Progenitor cell of endocrine pancreas (in vitro differentiated cells): Measurements from ENCODE around the gene COMP. TPM values are rescaled to one million over a fixed set of nuclear protein-coding genes. Genes with fewer than 3 reads are reported as not detected.
A peak's percentile ranks its signal among the peaks of the same experiment; 100 is the strongest.

Experiments used
- DNase-seq: peaks from one replicate; pipeline ENCODE4 v3.0.0; 2021; ENCODE audit warnings: low spot score; ENCODE audit not compliant: unreplicated experiment
- H3K27ac Mint-ChIP-seq: 2 replicates; pipeline ENCODE4 v1.8.0; 2021; ENCODE audit warnings: mild to moderate bottlenecking, moderate library complexity, mixed read lengths
- H3K27me3 Mint-ChIP-seq: 2 replicates; pipeline ENCODE4 v1.8.0; 2021; ENCODE audit warnings: mixed read lengths
- H3K36me3 Mint-ChIP-seq: 2 replicates; pipeline ENCODE4 v1.8.0; 2022; ENCODE audit warnings: mixed read lengths; ENCODE audit not compliant: insufficient read depth
- H3K4me1 Mint-ChIP-seq: 2 replicates; pipeline ENCODE4 v1.8.0; 2021; ENCODE audit warnings: low read depth, mixed read lengths
- H3K4me3 Mint-ChIP-seq: 2 replicates; pipeline ENCODE4 v1.8.0; 2021; ENCODE audit warnings: low read depth, mild to moderate bottlenecking, moderate library complexity, mixed read lengths
- H3K9me3 Mint-ChIP-seq: 2 replicates; pipeline ENCODE4 v1.8.0; 2021; ENCODE audit warnings: low read depth, mixed read lengths
- CTCF ChIP-seq: fragments of 200-600 bp; sonication (generic); IDR thresholded peaks from one replicate; pipeline ENCODE4 v1.5.0; 2021; ENCODE audit warnings: antibody characterized with exemption, mild to moderate bottlenecking; ENCODE audit not compliant: unreplicated experiment
- total RNA-seq: library from RNA; stranded (reverse); gene quantifications from 2 replicates; pipeline ENCODE4 v1.2.1, GENCODE V29; 2021

The COMP gene
- total RNA-seq, 1 donor from 2014 or later, result 0.24 TPM

- H3K27me3 Mint-ChIP-seq, result peaks cover 58% of the 10 kb centered on the region
- H3K9me3 Mint-ChIP-seq, result no peaks in the 10 kb centered on the region
- H3K36me3 Mint-ChIP-seq, result no peaks in the 10 kb centered on the region
- no peak overlapping the region for H3K27ac Mint-ChIP-seq
- H3K4me3 Mint-ChIP-seq, result no peak overlapping the region
- H3K4me1 Mint-ChIP-seq, result peaks cover 8% of the 10 kb centered on the region
- no peak for DNase-seq
- no peak for TF ChIP-seq CTCF
Observed at GRCh38 chr19:18792661-18793060, 1.6 kb upstream of the COMP start.

- Mint-ChIP-seq H3K4me3 (no peak overlapping the region), H3K27me3 (peaks cover 71% of the 10 kb centered on the region), H3K9me3 (no peaks in the 10 kb centered on the region), H3K4me1 (peaks cover 5% of the 10 kb centered on the region), H3K27ac (no peak overlapping the region), H3K36me3 (no peaks in the 10 kb centered on the region)
- no peak for TF ChIP-seq CTCF
- no peak for DNase-seq
Observed at GRCh38 chr19:18791315-18791678, 192 bp upstream of the COMP start.

- Mint-ChIP-seq H3K4me3 (peak overlapping the region; percentile 22), H3K9me3 (no peaks in the 10 kb centered on the region), H3K27ac (no peak overlapping the region), H3K36me3 (no peaks in the 10 kb centered on the region), H3K27me3 (peaks cover 82% of the 10 kb centered on the region), H3K4me1 (peaks cover 8% of the 10 kb centered on the region)
- no peak for TF ChIP-seq CTCF
- no peak for DNase-seq
Observed at GRCh38 chr19:18789883-18790565, 1.1 kb downstream of the COMP start.

- H3K27me3 Mint-ChIP-seq, result peaks cover 85% of the 10 kb centered on the region
- peak overlapping the region; percentile 17 for H3K27ac Mint-ChIP-seq
- no peaks in the 10 kb centered on the region for H3K36me3 Mint-ChIP-seq
- peak overlapping the region; percentile 7 for H3K4me3 Mint-ChIP-seq
- peaks cover 8% of the 10 kb centered on the region for H3K4me1 Mint-ChIP-seq
- no peaks in the 10 kb centered on the region for H3K9me3 Mint-ChIP-seq
- TF ChIP-seq CTCF, result no peak
- no peak for DNase-seq
Observed at GRCh38 chr19:18789422-18789869, 1.7 kb downstream of the COMP start.

GRCh38 chr19:18788529-18789421 lies 2.3 kb downstream of the COMP start:
- H3K9me3 Mint-ChIP-seq, result no peaks in the 10 kb centered on the region
- no peak for DNase-seq
- peak overlapping the region; percentile 7 for H3K4me3 Mint-ChIP-seq
- no peak for TF ChIP-seq CTCF
- H3K27ac Mint-ChIP-seq, result peak overlapping the region; percentile 17
- peaks cover 8% of the 10 kb centered on the region for H3K4me1 Mint-ChIP-seq
- H3K36me3 Mint-ChIP-seq, result no peaks in the 10 kb centered on the region
- H3K27me3 Mint-ChIP-seq, result peaks cover 87% of the 10 kb centered on the region
